ENCODE measurements around the gene ALG5.
A peak's percentile ranks its signal among the peaks of the same experiment; 100 is the strongest.

ALG5 gene

GRCh38 chr13:36950920-36951319, 48.2 kb downstream of the ALG5 start:
- peak overlapping the region; percentile 43 for H3K27ac Mint-ChIP-seq
- no peak for DNase-seq (ENCODE audit: low spot score in 2 of 2)
- H3K4me1 Mint-ChIP-seq = no peaks in the 10 kb centered on the region

DNA sequence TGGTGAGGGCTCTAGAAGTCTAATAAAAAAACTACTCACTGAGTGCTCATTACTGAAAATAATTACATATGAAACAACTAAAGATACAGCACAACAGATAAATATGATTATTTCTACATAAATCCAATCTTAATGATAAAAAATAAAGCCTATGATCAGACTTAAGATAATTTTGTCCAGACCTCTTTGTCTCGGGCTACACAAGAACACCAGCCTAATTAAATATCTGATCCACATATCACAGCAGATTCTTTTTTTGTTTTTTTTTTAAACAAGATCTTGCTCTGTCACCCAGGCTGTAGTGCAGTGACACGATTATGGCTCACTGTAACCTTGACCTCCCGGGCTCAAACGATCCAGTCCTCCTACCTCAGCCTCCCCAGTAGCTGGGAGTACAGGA, 48.8 kb downstream of the ALG5 start:
- DNase-seq (ENCODE audit: low spot score in 2 of 2) = no peak
- no peak for ATAC-seq
- Mint-ChIP-seq H3K27ac (peak overlapping the region; percentile 43), H3K36me3 (peaks cover 76% of the 10 kb centered on the region), H3K4me3 (no peak overlapping the region), H3K4me1 (no peaks in the 10 kb centered on the region), H3K9me3 (no peaks in the 10 kb centered on the region)

More at GRCh38 chr13:36950920-36951319, 48.2 kb downstream of the ALG5 start:
- H3K36me3 Mint-ChIP-seq = peaks cover 82% of the 10 kb centered on the region
- H3K9me3 Mint-ChIP-seq = no peaks in the 10 kb centered on the region
- ATAC-seq = no peak
- no peak overlapping the region for H3K4me3 Mint-ChIP-seq

DNA sequence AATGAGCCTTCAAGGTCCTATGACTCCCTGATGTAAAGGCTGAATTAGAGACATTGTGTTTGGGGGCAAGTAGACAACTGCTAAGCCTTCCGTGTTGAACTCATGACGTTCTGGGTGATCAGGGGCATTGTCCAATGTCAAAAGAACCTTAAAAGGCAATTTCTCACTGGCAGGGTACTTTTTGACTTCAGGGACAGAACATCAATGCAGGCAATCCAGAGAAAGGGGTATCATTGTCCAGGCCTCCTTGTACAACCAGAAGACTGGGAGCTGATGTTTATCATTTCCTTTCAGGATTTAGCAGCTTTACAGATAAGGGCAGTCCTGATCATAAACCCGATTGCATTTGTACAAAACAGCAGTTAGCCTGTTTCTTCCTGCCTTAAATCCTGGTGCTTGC, 54.1 kb downstream of the ALG5 start:
- DNase-seq (ENCODE audit: low spot score in 2 of 2) = no peak
- Mint-ChIP-seq H3K27ac (no peak overlapping the region), H3K9me3 (peaks cover 2% of the 10 kb centered on the region), H3K36me3 (peaks cover 25% of the 10 kb centered on the region), H3K4me1 (no peaks in the 10 kb centered on the region), H3K4me3 (no peak overlapping the region)
- no peak for ATAC-seq

GRCh38 chr13:36925603-36926002, 73.5 kb downstream of the ALG5 start:
- Mint-ChIP-seq H3K36me3 (no peaks in the 10 kb centered on the region), H3K4me3 (no peak overlapping the region), H3K27ac (no peak overlapping the region), H3K9me3 (no peaks in the 10 kb centered on the region), H3K4me1 (no peaks in the 10 kb centered on the region)
- DNase-seq (ENCODE audit: low spot score in 2 of 2) (no peak), ATAC-seq (no peak)

DNA sequence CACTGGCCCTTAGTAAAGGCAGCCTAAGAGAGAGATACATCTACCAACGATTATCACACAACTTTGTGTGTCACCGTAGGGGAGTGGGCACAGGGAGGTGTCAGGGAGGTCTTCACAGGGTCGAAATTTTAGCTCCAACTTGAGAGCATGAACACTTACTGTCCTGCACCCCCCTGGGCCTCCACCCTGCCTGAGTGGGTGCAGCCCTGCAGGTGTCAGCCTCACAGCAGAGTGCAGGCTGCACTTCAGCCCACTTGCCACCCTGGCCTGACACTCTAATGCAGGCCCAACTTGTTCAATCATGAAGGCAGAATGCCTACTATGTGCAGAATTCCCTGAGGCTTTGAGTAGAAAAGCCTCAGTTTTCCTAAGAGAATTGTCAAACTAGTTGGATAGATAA, 75.1 kb downstream of the ALG5 start:
- H3K4me3 Mint-ChIP-seq = no peak overlapping the region
- H3K27ac Mint-ChIP-seq = no peak overlapping the region
- H3K36me3 Mint-ChIP-seq = no peaks in the 10 kb centered on the region
- DNase-seq (ENCODE audit: low spot score in 2 of 2) (no peak), ATAC-seq (peak; percentile 41)
- no peaks in the 10 kb centered on the region for H3K4me1 Mint-ChIP-seq
- no peaks in the 10 kb centered on the region for H3K9me3 Mint-ChIP-seq

GRCh38 chr13:36921631-36922301, 77.4 kb downstream of the ALG5 start:
- no peaks in the 10 kb centered on the region for H3K4me1 Mint-ChIP-seq
- H3K36me3 Mint-ChIP-seq = no peaks in the 10 kb centered on the region
- H3K27ac Mint-ChIP-seq = no peak overlapping the region
- no peaks in the 10 kb centered on the region for H3K9me3 Mint-ChIP-seq
- no peak for ATAC-seq
- no peak for DNase-seq (ENCODE audit: low spot score in 2 of 2)
- H3K4me3 Mint-ChIP-seq = no peak overlapping the region

DNA sequence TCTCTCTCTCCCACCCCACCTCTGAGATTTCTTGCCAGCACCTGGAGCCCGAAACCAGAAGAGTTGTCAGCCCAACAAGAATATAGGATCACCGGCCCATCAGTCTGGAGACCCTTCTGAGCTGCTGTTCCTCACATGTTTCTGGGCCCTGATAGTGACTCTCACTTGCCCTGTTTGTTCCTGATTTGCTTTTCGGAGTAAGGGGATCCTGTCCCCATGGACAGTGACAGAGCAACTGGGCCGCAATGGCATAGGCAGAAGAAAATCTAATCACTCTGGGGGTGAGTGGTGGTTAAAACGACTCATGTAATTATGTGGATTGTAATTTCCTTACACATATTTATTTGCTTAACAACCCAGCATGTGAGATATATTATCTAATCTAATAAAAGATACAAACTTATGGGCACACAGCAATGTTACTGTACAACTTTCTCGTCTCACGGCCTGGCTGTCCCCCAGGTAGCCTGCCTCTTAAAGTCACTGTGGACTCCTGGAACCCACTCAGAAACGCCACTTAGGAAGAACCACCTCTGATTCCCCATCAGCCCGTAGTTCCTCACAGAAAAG, 78.4 kb downstream of the ALG5 start:
- Mint-ChIP-seq H3K4me1 (no peaks in the 10 kb centered on the region), H3K9me3 (no peaks in the 10 kb centered on the region), H3K4me3 (peak overlapping the region; percentile 44), H3K36me3 (no peaks in the 10 kb centered on the region), H3K27ac (no peak overlapping the region)
- ATAC-seq = no peak
- no peak for DNase-seq (ENCODE audit: low spot score in 2 of 2)

GRCh38 chr13:36919833-36920615, 79.1 kb downstream of the ALG5 start, which contains the start of gene SMAD9:
Gene SMAD9, minus strand, starts transcription at chr13:36920238. Its CDS starts 40,549 bp downstream, at chr13:36879689.
- no peaks in the 10 kb centered on the region for H3K4me1 Mint-ChIP-seq
- no peak for DNase-seq (ENCODE audit: low spot score in 2 of 2)
- H3K27ac Mint-ChIP-seq = no peak within 1 kb of the TSS
- ATAC-seq = peak; percentile 63
- no peaks in the 10 kb centered on the region for H3K36me3 Mint-ChIP-seq
- H3K9me3 Mint-ChIP-seq = no peaks in the 10 kb centered on the region
- peak within 1 kb of the TSS; percentile 44 for H3K4me3 Mint-ChIP-seq

- ATAC-seq (peak; percentile 54), DNase-seq (ENCODE audit: low spot score in 2 of 2) (no peak)
- H3K4me1 Mint-ChIP-seq = no peaks in the 10 kb centered on the region
- H3K9me3 Mint-ChIP-seq = no peaks in the 10 kb centered on the region
- peak overlapping the region; percentile 39 for H3K4me3 Mint-ChIP-seq
- H3K36me3 Mint-ChIP-seq = no peaks in the 10 kb centered on the region
- no peak overlapping the region for H3K27ac Mint-ChIP-seq
Measured at GRCh38 chr13:36919171-36919832, 79.8 kb downstream of the ALG5 start.

DNA sequence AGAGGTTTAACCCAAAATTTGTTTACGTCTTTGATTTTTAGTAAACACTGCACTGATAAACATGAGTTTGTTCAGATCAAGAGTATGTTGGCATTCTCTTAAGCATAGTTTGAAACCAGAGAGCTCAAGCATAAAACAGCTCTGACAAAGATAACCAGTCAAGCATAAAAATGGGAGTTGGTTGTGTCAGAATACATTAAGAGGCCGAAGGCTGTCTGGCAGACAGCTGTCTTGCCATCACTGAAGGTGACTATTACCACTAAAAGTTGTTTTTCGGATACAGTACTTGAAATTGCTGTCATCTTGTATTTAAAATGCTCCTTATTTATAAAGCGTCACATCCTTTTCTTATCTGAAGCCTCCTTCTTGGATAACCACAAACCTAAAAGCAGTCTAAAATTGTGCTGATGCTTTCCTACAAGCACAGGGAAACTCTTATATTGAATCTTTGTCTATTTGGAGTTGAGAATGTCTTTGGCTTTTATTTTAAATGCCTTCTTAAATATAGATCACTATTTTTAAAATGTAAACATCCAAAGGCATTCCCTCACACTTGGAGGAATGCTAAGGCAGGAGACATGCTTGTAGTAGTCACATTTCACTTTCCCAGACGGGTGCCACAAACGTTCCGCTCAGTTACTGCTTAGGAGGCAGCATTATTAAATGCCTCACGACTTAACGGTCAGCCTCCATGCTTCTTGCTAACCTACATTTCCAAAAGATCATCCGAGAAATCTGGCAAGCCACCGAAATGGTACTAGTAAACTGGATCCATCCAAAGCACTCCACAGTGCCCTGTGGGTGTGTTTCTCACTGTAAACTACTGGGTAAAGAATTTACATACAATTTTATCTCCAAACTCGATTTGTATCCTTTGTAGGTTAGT, 80.7 kb downstream of the ALG5 start:
- DNase-seq (ENCODE audit: low spot score in 2 of 2) (no peak), ATAC-seq (no peak)
- Mint-ChIP-seq H3K4me3 (peak overlapping the region; percentile 39), H3K9me3 (no peaks in the 10 kb centered on the region), H3K27ac (no peak overlapping the region), H3K36me3 (no peaks in the 10 kb centered on the region), H3K4me1 (no peaks in the 10 kb centered on the region)

DNA sequence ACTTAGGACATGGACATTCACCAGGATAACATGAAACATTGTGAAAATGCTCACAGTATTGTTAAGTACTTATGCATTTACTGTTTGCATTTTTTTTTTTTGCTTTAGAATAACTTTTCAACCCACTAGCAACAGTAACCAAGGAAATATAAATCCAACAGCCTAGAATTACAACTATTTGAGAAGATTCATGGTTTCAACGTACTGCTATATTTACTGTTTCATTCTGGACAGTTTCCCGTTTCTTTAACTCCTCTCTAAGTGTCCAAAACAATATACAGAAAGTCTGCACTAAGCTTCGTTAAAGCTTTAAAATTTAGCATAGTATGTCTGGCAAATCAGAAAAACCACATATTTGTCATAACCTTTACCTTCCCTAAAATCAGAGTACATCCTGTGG, 81.8 kb downstream of the ALG5 start:
- no peaks in the 10 kb centered on the region for H3K36me3 Mint-ChIP-seq

GRCh38 chr13:36915896-36916640, 83.1 kb downstream of the ALG5 start:
- no peaks in the 10 kb centered on the region for H3K36me3 Mint-ChIP-seq
- H3K4me3 Mint-ChIP-seq = no peak overlapping the region
- ATAC-seq (no peak), DNase-seq (ENCODE audit: low spot score in 2 of 2) (no peak)
- no peak overlapping the region for H3K27ac Mint-ChIP-seq
- H3K9me3 Mint-ChIP-seq = no peaks in the 10 kb centered on the region
- no peaks in the 10 kb centered on the region for H3K4me1 Mint-ChIP-seq

More for the DNA sequence above, 81.8 kb downstream of the ALG5 start:
- H3K27ac Mint-ChIP-seq = no peak overlapping the region
- ATAC-seq (no peak), DNase-seq (ENCODE audit: low spot score in 2 of 2) (no peak)
- no peaks in the 10 kb centered on the region for H3K9me3 Mint-ChIP-seq
- no peak overlapping the region for H3K4me3 Mint-ChIP-seq
- H3K4me1 Mint-ChIP-seq = no peaks in the 10 kb centered on the region

- Mint-ChIP-seq H3K27ac (no peak overlapping the region), H3K36me3 (no peaks in the 10 kb centered on the region), H3K4me1 (no peaks in the 10 kb centered on the region), H3K4me3 (no peak overlapping the region), H3K9me3 (no peaks in the 10 kb centered on the region)
- no peak for ATAC-seq
- no peak for DNase-seq (ENCODE audit: low spot score in 2 of 2)
Measured at GRCh38 chr13:36915106-36915505, 84.0 kb downstream of the ALG5 start.

- no peaks in the 10 kb centered on the region for H3K36me3 Mint-ChIP-seq
- H3K4me3 Mint-ChIP-seq = no peak overlapping the region
Measured at GRCh38 chr13:36914648-36915047, 84.5 kb downstream of the ALG5 start.

More at GRCh38 chr13:36914648-36915047, 84.5 kb downstream of the ALG5 start:
- H3K9me3 Mint-ChIP-seq = no peaks in the 10 kb centered on the region
- no peaks in the 10 kb centered on the region for H3K4me1 Mint-ChIP-seq
- no peak overlapping the region for H3K27ac Mint-ChIP-seq
- DNase-seq (ENCODE audit: low spot score in 2 of 2) (no peak), ATAC-seq (no peak)
